HG03139 (cell line): ENCODE measurements around the gene JAG1.
"Not testable (repeated sequence)": the region's sequence is repeated elsewhere in the genome, so short reads cannot be mapped to it uniquely, and the experiment has no call there.

Experiments
- ATAC-seq: cut with Tn5 transposase; IDR thresholded peaks from one replicate; pipeline ENCODE4 v1.9.1; 2021; ENCODE audit not compliant: unreplicated experiment

Gene JAG1

GRCh38 chr20:10613911-10614310 is 59.9 kb downstream of the JAG1 start:
- no peak for ATAC-seq

- ATAC-seq = not testable (repeated sequence)
Observed at GRCh38 chr20:10613426-10613825, 60.4 kb downstream of the JAG1 start.

- peak; percentile 79 for ATAC-seq
Observed at GRCh38 chr20:10611357-10611756, 62.4 kb downstream of the JAG1 start.

GRCh38 chr20:10610251-10610650 is 63.5 kb downstream of the JAG1 start:
- ATAC-seq = no peak

- ATAC-seq = no peak
Observed at GRCh38 chr20:10609770-10610169, 64.0 kb downstream of the JAG1 start.

- no peak for ATAC-seq
Observed at GRCh38 chr20:10609276-10609675, 64.5 kb downstream of the JAG1 start.

- ATAC-seq = no peak
Observed at GRCh38 chr20:10605547-10606195, 68.1 kb downstream of the JAG1 start.

GRCh38 chr20:10604865-10605440 is 68.8 kb downstream of the JAG1 start:
- ATAC-seq = no peak

- ATAC-seq = no peak
Observed at GRCh38 chr20:10603971-10604864, 69.6 kb downstream of the JAG1 start.

GRCh38 chr20:10603378-10603777 is 70.4 kb downstream of the JAG1 start:
- no peak for ATAC-seq

- ATAC-seq = no peak
Observed at GRCh38 chr20:10602221-10602871, 71.5 kb downstream of the JAG1 start.

- ATAC-seq = no peak
Observed at GRCh38 chr20:10597637-10598036, 76.2 kb downstream of the JAG1 start.

GRCh38 chr20:10596710-10597121 is 77.1 kb downstream of the JAG1 start:
- no peak for ATAC-seq

GRCh38 chr20:10595985-10596384 is 77.8 kb downstream of the JAG1 start:
- no peak for ATAC-seq

- ATAC-seq = no peak
Observed at GRCh38 chr20:10595266-10595665, 78.5 kb downstream of the JAG1 start.

GRCh38 chr20:10594296-10594868 is 79.4 kb downstream of the JAG1 start:
- no peak for ATAC-seq

GRCh38 chr20:10591946-10592521 is 81.8 kb downstream of the JAG1 start:
- ATAC-seq = no peak

GRCh38 chr20:10590950-10591671 is 82.7 kb downstream of the JAG1 start:
- no peak for ATAC-seq

GRCh38 chr20:10590446-10590845 is 83.4 kb downstream of the JAG1 start:
- not testable (repeated sequence) for ATAC-seq
